Stimulated activated CD4-positive, alpha-beta T cell treated with anti-CD3 and anti-CD28 coated beads, Interleukin-4, amount 100 ng/mL, for 1 hour (primary cell): Measurements from ENCODE around the gene PRKG1.

ENCODE experiments used
- DNase-seq: peaks from one replicate; pipeline ENCODE4 v3.0.0-alpha.2; 2020

Gene PRKG1

GRCh38 chr10:52314822-52315552 is 1240.7 kb downstream of the PRKG1 start:
- no peak for DNase-seq

GRCh38 chr10:52316001-52316400 is 1241.7 kb downstream of the PRKG1 start:
- no peak for DNase-seq

DNA sequence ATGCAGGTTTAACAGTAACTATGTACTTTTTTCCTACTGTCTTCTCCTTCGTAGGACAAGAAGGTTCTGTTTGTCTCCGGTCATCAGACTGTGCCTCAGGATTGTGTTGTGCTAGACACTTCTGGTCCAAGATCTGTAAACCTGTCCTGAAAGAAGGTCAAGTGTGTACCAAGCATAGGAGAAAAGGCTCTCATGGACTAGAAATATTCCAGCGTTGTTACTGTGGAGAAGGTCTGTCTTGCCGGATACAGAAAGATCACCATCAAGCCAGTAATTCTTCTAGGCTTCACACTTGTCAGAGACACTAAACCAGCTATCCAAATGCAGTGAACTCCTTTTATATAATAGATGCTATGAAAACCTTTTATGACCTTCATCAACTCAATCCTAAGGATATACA is 1242.2 kb downstream of the PRKG1 start:
- no peak for DNase-seq

GRCh38 chr10:52318136-52318701 is 1243.9 kb downstream of the PRKG1 start:
- DNase-seq, result no peak

DNA sequence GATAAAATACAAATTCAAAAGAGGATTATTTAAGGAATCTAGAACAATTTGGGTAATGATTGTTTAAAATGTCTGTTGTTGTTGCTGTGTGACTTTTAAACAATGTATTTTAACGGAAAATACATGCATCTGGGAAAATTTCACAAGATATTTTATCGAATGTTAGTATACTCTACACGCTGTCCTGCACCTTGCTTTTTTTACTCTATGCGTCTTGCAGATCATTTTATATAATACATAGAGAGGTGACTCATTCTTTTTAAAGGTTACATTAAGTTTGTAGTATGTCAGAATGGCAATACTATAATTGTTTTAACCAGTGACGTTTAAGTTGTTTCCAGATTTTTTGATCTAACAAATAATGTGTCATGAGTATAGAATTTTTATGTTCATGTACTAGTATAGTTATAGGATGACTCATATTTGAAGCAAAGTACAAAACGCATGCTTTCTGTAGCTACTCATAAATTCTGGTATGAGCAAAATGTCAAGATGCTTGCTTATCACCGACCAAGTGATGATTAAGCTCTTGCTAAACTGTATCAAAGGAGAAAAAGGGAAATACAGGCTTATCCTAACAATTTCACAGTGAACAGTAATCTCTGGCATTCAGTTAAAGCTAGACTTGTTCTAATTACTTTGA is 1244.7 kb downstream of the PRKG1 start:
- DNase-seq, result no peak

DNA sequence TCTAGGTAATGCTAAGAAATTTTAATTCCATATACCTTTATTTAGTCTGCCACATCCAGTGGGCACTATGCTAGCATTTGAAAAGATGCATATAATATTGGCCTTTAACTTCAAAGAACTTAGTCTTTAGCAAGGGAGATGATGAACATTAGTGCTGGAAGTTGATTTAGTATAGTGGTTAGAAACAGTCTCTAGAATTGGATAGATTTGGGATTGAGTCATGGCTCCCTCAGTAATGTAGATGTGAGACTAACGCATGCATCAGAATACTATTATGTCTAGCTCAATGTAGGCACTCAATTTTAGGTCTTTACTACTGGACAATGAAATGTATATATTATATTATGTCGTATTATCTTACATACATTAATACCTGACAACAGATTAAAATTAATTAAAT is 1245.6 kb downstream of the PRKG1 start:
- no peak for DNase-seq

GRCh38 chr10:52322323-52322722 is 1248.0 kb downstream of the PRKG1 start:
- no peak for DNase-seq

GRCh38 chr10:52322936-52323335 is 1248.6 kb downstream of the PRKG1 start:
- no peak for DNase-seq

DNA sequence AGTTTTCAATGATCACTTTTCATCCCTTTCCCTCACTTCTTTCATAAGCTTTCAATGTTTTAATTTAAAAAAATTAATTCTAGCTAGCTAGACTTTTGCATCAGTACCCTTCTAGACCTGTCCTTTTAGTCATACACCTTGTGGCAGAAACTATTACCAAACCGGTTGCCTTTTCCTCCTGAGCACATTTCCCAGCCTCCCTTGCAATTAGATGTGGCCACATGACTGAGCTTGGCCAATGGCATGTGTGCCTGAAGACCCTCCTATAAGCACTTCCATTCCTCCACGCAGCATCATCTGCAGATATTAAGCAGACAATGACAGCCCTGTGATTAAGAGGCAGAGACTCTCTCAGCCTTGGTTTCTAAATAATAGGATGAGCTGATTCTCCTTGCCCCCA is 1252.1 kb downstream of the PRKG1 start:
- no peak for DNase-seq

GRCh38 chr10:52331638-52332364 is 1257.5 kb downstream of the PRKG1 start:
- DNase-seq, result no peak

DNA sequence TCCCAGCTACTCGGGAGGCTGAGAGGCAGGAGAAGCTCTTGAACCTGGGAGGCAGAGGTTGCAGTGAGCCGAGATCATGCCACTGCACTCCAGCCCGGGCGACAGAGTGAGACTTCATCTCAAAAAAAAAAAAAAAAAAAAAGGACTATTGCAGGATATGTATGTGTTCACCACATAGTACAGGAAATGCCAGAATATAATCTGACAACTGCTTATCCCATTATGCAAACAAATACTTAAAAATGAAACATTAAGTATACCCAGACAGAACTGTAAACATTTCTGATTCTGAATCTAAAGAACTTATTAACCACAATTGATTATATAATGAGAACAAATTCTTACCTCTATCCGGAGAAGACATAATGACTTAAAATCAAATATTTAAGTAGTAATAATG is 1258.5 kb downstream of the PRKG1 start:
- no peak for DNase-seq

DNA sequence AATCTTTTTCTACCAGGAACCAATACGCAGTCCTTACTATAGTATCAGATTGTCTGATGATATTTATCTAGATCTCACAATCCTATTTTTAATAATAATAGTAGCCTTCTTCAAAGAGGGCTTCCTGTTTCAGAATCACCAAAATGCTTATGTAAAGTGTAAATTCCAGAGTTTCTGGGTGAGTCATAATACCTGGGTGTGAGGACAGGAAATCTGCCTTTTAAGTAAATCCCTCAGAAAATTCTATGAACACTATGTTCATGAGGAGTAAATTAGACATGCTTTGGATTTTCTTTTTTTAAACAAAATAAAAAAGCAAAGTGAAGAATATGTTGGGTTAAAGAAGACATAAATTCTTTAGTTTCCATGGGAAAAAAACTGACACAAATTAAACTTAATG is 1260.3 kb downstream of the PRKG1 start:
- DNase-seq, result no peak

GRCh38 chr10:52335665-52336064 is 1261.4 kb downstream of the PRKG1 start:
- no peak for DNase-seq

- DNase-seq, result no peak
Measured at GRCh38 chr10:52337225-52337624, 1262.9 kb downstream of the PRKG1 start.

GRCh38 chr10:52343439-52343838 is 1269.2 kb downstream of the PRKG1 start:
- no peak for DNase-seq

DNA sequence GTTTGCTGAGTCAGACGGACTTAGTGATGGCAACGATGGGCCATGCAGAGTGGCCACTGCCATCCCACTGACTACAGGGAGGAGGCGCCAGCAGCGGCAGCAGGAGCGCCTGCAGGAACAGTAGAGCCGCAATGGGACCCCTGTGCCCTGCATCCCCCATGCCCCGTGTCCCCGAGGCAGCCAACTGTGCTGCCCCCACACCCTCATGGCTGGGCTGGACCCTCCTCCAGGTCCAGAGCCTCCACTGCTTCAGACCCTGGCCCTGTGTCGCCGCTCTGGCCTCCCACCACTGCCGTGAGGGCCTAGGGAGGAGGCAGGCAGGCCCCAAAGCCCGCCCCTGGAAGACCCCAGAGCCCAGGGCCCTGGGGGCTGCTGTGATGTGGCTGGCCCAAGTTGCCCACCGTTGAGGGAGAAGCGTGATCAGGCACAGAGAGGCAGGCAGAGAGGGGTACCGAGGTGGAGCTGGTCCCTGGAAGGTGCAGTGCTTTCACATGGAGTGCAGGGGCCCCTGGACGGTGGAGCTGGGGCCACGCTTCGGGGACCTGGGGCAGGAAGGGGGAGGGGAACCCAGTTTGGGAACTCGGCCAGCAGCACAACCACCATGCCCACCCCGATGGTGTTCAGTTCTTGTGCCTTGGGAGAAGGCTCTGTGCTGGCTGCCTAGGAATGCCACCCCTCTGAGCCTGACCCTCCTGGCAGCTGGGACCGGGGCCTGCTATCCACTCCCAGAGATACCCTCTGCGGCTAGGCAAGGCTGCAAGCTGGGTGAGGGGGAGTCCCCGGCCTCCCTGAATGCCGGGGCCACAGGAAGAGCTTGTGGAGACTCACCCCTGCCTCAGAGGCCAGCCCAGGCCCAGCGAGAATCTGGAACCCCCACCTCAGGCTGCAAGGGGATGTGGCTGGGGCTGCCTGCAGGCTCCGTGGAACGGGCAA is 1272.4 kb downstream of the PRKG1 start:
- DNase-seq, result no peak

DNA sequence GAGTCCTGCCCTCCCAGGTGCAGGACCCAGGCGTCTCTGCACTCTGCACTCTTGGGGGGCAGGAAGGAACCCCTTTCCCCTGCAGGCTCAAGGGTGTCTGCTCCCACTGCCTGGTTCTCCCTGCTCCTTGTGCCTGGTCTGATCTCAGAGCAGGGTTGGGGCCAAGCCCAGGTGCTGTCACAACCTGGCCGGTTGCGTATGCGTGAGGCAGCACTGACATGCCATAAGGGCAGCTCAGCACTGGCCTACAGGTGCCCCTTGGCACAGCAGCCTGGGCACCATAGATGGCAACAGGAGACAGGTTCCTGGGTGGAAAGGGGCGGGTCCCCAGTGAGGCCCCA is 1273.0 kb downstream of the PRKG1 start:
- DNase-seq, result no peak
